ENCODE results near the gene ZBTB7C. TPM values are rescaled to one million over a fixed set of nuclear protein-coding genes. Genes with fewer than 3 reads are reported as not detected.
A peak's percentile ranks its signal among the peaks of the same experiment; 100 is the strongest.

The ZBTB7C gene
- total RNA-seq, 4 donors from 2014 or later = 38.2 to 92.3 (median 52.4) TPM

DNA sequence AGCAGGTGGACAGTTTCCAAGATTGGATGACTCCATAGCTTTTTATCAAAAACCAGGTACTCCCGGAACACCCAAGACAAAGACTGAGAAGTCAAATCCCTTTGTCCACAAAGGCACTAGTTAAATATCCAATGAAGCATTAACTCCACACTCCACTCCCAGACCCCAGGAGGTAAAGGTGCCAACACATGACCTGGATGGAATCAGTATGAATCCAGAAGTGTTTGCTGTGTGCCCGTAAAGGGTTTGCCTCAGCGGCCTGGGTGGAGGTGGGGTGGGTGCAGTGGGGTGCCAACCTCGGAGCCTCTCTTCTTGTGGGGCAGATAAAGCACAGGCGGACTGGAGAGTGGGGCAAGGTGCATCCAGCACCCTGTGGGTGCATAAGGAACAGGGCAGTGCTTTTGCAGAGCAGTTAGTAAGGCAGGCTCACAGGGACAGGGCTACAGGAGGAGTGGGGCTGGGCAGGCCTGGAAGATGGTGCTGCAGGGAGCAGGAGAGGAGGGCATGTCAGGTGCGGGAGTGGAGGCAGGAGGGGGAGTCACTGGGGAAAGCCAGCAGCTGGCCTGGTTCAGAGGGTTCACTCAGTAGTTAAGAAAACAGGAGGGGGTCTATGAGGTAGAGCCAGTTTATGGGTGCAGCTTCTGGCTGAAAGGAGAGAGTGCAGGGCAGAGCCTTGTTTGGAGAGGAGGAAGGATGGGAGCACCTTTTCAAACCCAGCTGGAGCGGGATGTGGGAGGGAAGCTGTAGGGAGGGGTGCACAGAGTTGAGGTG lies 270.3 kb downstream of the ZBTB7C start:
- intact Hi-C loops (cut with DNase I) = no loop called here
- no peak overlapping the region for H3K4me3 ChIP-seq
- H3K36me3 ChIP-seq = no peaks in the 10 kb centered on the region
- no peak for DNase-seq
- peaks cover 0 to 20% (median 0%) of the 10 kb centered on the region in 4 donors for H3K27me3 ChIP-seq
- H3K9me3 ChIP-seq = no peaks in the 10 kb centered on the region
- no peak for TF ChIP-seq POLR2A (IDR thresholded peaks at IDR 0.05)
- TF ChIP-seq, protein P1, sequence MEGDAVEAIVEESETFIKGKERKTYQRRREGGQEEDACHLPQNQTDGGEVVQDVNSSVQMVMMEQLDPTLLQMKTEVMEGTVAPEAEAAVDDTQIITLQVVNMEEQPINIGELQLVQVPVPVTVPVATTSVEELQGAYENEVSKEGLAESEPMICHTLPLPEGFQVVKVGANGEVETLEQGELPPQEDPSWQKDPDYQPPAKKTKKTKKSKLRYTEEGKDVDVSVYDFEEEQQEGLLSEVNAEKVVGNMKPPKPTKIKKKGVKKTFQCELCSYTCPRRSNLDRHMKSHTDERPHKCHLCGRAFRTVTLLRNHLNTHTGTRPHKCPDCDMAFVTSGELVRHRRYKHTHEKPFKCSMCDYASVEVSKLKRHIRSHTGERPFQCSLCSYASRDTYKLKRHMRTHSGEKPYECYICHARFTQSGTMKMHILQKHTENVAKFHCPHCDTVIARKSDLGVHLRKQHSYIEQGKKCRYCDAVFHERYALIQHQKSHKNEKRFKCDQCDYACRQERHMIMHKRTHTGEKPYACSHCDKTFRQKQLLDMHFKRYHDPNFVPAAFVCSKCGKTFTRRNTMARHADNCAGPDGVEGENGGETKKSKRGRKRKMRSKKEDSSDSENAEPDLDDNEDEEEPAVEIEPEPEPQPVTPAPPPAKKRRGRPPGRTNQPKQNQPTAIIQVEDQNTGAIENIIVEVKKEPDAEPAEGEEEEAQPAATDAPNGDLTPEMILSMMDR (IDR thresholded peaks at IDR 0.05) = no peak
- WGBS, 2 donors = 52 to 66% methylated on average over 7 of the region's 7 CpGs
- H3K4me1 ChIP-seq = peaks cover 30 to 98% (median 51%) of the 10 kb centered on the region in 3 donors
- H3K27ac ChIP-seq = peak overlapping the region; percentile 88 to 97 (median 91)

DNA sequence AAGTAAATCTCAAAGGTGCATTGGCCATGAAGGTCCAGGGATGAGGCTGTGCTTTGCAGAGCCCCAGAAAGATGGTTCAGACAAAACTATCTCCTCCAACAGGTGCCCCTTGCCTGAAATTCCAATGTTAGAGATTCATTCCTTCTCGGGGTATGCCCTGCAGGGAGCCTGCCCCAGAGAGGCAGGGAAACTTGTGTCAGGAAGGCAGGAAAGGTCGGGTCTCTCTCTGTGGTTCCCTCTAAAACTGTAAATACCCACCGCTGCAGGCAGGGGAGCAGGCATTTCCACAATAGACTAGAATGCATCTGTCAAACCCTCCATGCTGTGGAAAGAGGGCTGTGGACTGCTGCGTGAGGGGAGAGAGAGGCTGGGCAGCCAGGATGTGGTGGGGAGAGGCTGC lies 271.0 kb downstream of the ZBTB7C start:
- WGBS, 2 donors = 33 to 35% methylated on average over 3 to 4 of the region's 4 CpGs
- TF ChIP-seq, protein P1 (IDR thresholded peaks at IDR 0.05) = peak in 3 of 6 experiments; percentile 17 to 43 (median 37)
- no peak for TF ChIP-seq POLR2A (IDR thresholded peaks at IDR 0.05)
- peaks cover 31 to 100% (median 54%) of the 10 kb centered on the region in 3 donors for H3K4me1 ChIP-seq
- peak overlapping the region in 1 of 4 donors; percentile 88 for H3K4me3 ChIP-seq
- no peak for DNase-seq
- peaks cover 0 to 20% (median 0%) of the 10 kb centered on the region in 4 donors for H3K27me3 ChIP-seq
- no peaks in the 10 kb centered on the region for H3K36me3 ChIP-seq
- H3K27ac ChIP-seq = peak overlapping the region; percentile 88 to 97 (median 91)
- H3K9me3 ChIP-seq = no peaks in the 10 kb centered on the region
- intact Hi-C loops (cut with DNase I) = no loop called here

DNA sequence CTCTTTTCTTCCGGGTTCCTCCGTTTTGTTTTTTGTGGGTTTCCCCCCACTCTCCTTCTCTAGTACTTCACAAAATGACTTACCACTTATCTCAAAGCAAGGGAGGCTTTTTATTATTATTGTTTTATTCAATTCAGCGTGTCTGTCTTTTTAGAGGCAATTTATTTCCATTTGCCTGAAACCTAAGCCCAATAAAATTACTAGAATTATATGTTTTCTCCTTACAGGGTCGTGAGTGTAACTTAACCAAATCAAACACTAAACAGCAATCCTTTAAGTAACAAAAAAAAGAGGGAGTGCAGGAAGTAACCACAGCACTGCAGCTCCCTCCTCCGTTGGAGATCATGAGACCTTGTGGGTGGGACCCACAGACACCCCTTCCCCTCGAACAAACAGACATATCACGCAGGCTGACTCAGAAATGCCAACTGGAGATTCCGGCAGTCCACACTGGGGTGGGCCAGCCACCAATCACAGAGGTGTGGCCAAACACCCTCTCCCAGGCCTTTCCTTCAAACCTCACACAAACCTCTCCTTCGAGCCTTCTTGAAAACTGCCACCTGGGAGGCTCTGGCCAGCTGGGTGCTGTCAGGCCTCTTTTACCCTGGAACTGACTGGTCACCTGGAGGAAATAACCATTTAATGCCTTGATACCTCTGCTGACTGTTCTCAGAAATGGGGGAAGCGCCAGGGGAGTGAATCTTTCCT lies 271.7 kb downstream of the ZBTB7C start:
- H3K27ac ChIP-seq = peak overlapping the region; percentile 88 to 97 (median 91)
- no peak for DNase-seq
- intact Hi-C loops (cut with DNase I) = no loop called here
- H3K27me3 ChIP-seq = peaks cover 0 to 20% (median 0%) of the 10 kb centered on the region in 4 donors
- TF ChIP-seq, protein P1 (IDR thresholded peaks at IDR 0.05) = no peak
- TF ChIP-seq POLR2A (IDR thresholded peaks at IDR 0.05) = no peak
- H3K36me3 ChIP-seq = no peaks in the 10 kb centered on the region
- peaks cover 36 to 100% (median 56%) of the 10 kb centered on the region in 3 donors for H3K4me1 ChIP-seq
- H3K4me3 ChIP-seq = peak overlapping the region; percentile 65 to 88 (median 80)
- H3K9me3 ChIP-seq = no peaks in the 10 kb centered on the region
- 25 to 27% methylated on average over 9 to 10 of the region's 10 CpGs for WGBS, 2 donors

DNA sequence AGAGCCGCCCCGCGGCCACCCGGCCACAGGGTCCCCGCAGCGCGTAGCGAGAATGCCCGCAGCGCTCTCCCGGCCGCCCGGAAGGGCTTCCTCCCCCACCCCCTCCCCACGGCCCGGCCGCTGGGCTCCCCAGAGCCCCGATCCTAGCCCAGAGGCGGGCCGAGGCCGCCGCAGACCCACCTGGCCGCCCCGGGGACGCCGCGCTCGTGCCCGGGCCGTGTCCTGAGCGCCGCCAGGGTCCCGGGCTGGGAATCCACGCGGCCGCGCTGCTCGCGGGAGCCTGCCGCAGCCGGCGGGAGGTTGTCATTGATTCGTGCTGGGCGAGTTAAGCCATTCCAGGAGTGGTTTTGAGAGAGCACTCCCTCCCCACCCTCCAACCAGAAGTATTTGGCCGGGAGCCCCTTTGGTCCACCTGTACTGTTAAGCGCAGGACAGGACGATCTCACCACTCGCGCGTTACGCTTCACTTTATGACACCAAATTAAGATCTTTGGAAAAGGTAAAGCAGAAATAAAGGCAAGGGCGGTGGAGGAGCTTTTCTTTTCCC lies 272.3 kb downstream of the ZBTB7C start:
- peak overlapping the region; percentile 88 to 97 (median 91) for H3K27ac ChIP-seq
- peak overlapping the region; percentile 65 to 88 (median 80) for H3K4me3 ChIP-seq
- intact Hi-C loops (cut with DNase I) = no loop called here
- no peaks in the 10 kb centered on the region for H3K36me3 ChIP-seq
- peaks cover 32 to 100% (median 50%) of the 10 kb centered on the region in 3 donors for H3K4me1 ChIP-seq
- peaks cover 0 to 20% (median 0%) of the 10 kb centered on the region in 4 donors for H3K27me3 ChIP-seq
- 9 to 20% methylated on average over 9 of the region's 51 CpGs for WGBS, 2 donors
- peak in 2 of 4 donors; percentile 20 to 36 for TF ChIP-seq POLR2A (IDR thresholded peaks at IDR 0.05)
- TF ChIP-seq, protein P1 (IDR thresholded peaks at IDR 0.05) = no peak
- DNase-seq = no peak
- no peaks in the 10 kb centered on the region for H3K9me3 ChIP-seq

All from esophagus squamous epithelium (tissue), 5 donors.